ENCODE measurements around the gene RNF130. TPM values are rescaled to one million over a fixed set of nuclear protein-coding genes. Genes with fewer than 3 reads are reported as not detected.

The RNF130 gene
- total RNA-seq, 3 donors from 2014 or later: 36.1 to 75.7 (median 56.1) TPM

- no peaks in the 10 kb centered on the region for H3K9me3 ChIP-seq
- H3K36me3 ChIP-seq (ENCODE audit: low read depth): no peaks in the 10 kb centered on the region
- intact Hi-C loops (cut with DNase I, micrococcal nuclease): no loop called here
- ATAC-seq: no peak
- H3K4me1 ChIP-seq (ENCODE audit: low read depth): no peaks in the 10 kb centered on the region
- DNase-seq: no peak
- H3K4me3 ChIP-seq: no peak overlapping the region
- TF ChIP-seq CTCF (IDR thresholded peaks at IDR 0.05): no peak
Measured at GRCh38 chr5:180080486-180081280, 9.1 kb upstream of the RNF130 start.

GRCh38 chr5:180079702-180080466, 8.3 kb upstream of the RNF130 start:
- H3K4me1 ChIP-seq (ENCODE audit: low read depth): no peaks in the 10 kb centered on the region
- ATAC-seq: no peak
- no peaks in the 10 kb centered on the region for H3K9me3 ChIP-seq
- H3K4me3 ChIP-seq: no peak overlapping the region
- DNase-seq: no peak
- H3K36me3 ChIP-seq (ENCODE audit: low read depth): no peaks in the 10 kb centered on the region
- TF ChIP-seq CTCF (IDR thresholded peaks at IDR 0.05): no peak
- intact Hi-C loops (cut with DNase I, micrococcal nuclease): no loop called here

GRCh38 chr5:180078348-180078747, 6.8 kb upstream of the RNF130 start:
- no peaks in the 10 kb centered on the region for H3K4me1 ChIP-seq (ENCODE audit: low read depth)
- no peaks in the 10 kb centered on the region for H3K9me3 ChIP-seq
- H3K4me3 ChIP-seq: no peak overlapping the region
- TF ChIP-seq CTCF (IDR thresholded peaks at IDR 0.05): no peak
- no peaks in the 10 kb centered on the region for H3K36me3 ChIP-seq (ENCODE audit: low read depth)
- intact Hi-C loops (cut with DNase I, micrococcal nuclease): no loop called here
- DNase-seq: no peak
- ATAC-seq: no peak

GRCh38 chr5:180077594-180078284, 6.2 kb upstream of the RNF130 start:
- no peaks in the 10 kb centered on the region for H3K4me1 ChIP-seq (ENCODE audit: low read depth)
- no peak for DNase-seq
- H3K4me3 ChIP-seq: no peak overlapping the region
- H3K9me3 ChIP-seq: no peaks in the 10 kb centered on the region
- TF ChIP-seq CTCF (IDR thresholded peaks at IDR 0.05): no peak
- no peak for ATAC-seq
- no peaks in the 10 kb centered on the region for H3K36me3 ChIP-seq (ENCODE audit: low read depth)
- intact Hi-C loops (cut with DNase I, micrococcal nuclease): no loop called here

GRCh38 chr5:180075703-180076102, 4.1 kb upstream of the RNF130 start:
- DNase-seq: no peak
- no peaks in the 10 kb centered on the region for H3K36me3 ChIP-seq (ENCODE audit: low read depth)
- ATAC-seq: no peak

More at GRCh38 chr5:180075703-180076102, 4.1 kb upstream of the RNF130 start:
- no peak for TF ChIP-seq CTCF (IDR thresholded peaks at IDR 0.05)
- intact Hi-C loops (cut with DNase I, micrococcal nuclease): no loop called here
- H3K4me1 ChIP-seq (ENCODE audit: low read depth): peaks cover 5% of the 10 kb centered on the region
- H3K4me3 ChIP-seq: no peak overlapping the region
- no peaks in the 10 kb centered on the region for H3K9me3 ChIP-seq
